Measurements from ENCODE around the gene MX1.
"Not testable (repeated sequence)": the region's sequence is repeated elsewhere in the genome, so short reads cannot be mapped to it uniquely, and the experiment has no call there.

The MX1 gene

DNA sequence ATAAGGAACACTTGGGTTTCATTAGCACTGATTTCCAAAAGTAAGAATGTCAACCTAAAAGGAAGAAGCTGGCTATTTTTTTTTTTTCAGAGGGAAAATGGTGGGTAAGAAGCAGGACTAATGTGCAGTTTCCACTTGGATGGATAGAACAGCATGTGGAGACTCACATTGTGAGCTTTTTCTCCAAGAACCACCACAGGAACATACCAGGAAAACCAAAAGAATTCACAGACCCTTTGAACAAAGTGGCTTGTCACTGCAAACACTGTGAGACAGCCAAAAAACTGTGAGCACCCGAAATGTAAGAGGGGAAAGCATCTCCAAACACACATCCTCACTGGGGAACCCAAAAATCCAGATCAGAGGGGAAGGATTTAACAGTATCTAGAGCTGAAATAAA, 15.7 kb upstream of the MX1 start:
- DNase-seq = no peak

DNA sequence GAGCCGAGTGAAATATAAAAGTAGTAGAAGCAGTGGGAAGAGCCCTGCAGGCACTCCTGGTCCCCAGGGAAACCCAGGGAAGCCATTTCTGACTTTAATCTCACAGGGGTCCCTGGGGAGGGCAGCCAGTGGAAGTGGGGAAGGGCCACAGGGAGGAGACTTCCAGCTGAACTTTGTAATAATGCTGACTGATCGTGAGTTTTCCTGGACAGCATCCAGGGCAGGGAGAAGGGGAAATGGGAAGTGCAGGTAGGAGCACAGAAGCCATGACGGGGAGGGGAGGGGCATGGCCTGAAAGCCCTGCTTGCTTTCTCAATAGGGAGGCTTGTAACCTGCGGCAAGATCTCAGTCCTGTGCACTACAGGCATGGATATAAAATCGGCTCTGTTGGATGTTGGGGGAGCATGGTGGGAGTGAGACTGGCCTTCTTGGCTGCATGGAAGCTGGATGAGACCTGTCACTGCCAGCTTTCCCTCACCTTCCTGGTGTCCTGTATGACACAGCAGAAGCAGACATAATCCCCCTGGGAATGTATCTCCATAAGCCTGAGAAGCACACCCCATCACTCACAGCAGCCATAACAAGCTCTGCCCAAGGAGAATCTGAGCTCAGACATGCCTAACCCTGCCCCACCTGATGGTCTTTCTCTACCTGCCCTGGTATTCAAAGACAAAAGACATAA, 15.1 kb upstream of the MX1 start:
- DNase-seq = no peak

DNA sequence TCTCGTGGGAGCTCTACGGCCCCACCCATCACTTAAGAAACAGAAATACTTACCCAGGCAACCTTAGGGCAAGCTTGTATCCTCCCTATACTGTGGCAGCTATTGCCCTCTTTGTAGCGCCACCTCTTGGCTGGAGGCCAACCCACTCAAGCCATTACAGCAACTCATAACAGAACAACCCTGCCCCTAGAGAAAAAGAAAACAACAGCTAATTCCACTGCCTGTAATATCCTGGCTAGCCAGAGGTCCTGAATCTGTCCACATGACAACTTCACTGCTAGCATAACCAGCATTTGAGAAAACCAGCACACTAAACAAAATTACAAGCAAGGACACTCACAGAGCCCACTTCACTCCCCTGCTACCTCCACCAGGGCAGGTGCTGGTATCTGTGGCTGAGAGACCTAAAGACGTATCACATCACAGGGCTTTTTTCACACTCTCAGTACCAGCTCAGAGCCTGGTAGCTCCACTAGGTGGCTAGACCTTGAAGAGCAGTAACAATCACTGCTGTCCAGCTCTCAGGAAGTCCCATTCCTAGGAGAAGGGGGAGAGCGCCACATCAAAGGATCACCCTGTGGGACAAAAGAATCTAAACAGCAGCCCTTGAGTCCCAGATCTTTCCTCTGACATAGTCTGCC, 14.5 kb upstream of the MX1 start:
- peak; percentile 41 for DNase-seq

DNA sequence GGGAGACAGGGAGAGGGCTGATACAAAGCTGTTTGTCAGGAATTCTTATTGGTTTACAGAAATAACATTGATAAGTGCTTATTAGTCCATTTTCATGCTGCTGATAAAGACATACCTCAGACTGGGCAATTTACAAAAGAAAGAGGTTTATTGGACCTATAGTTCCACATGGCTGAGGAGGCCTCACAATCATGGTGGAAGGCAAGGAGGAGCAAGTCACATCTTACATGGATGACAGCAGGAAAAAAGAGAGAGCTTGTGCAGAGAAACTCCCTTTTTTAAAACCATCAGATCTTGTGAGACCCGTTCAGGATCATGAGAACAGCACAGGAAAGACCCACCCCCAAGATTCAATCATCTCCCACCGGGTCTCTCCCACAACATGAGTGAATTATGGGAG, 8.5 kb upstream of the MX1 start:
- not testable (repeated sequence) for DNase-seq

DNA sequence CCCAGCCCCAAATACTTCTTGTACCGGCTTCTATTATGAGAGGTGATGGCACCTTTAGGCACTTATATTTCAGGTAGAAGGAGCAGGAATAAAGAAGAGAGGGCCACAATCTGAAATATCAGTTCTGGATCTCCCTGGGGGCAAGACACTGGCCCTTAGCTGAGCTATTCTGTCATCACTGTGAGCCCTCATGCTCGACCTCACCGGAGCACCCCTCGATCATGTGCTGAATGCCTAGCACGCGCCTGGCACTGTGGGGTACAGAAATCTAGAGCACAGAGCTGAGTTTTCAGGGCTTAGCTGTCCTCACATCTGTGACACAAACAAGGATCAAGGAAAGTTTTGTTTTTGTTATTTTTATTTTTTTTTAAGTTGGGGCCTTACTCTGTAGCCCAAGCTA, 7.6 kb upstream of the MX1 start:
- no peak for DNase-seq

DNA sequence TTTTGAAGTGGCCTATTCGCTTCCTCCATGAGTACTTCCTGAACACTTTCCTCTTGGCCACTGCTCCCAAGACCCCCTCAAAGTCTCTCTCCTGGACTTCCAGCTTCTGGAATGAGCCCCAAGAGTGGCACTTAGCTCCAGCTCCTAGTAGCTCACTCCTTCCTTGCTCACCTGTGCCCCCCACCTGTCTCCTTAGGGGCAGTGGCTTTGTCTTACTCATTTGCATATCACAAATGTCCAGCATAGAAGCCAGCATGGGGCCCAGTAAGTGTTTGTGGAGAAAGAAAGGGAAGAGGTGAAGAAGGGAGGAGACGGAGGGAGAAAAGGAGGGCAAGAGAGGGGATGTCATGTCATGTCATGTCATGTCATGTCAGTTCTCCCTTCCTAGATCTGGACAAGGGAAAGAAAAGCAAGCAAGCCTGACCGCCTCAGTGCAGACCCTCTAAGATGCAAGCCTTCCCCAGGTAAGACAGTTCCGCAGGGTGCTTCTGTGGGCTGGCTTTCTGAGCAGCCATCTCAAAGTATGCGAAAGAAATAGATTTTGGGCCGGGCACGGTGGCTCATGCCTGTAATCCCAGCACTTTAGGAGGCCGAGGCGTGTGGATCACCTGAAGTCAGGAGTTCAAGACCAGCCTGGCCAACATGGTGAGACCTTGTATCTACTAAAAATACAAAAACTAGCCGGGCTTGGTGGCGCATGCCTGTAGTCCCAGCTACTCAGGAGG, 6.9 kb upstream of the MX1 start:
- no peak for DNase-seq

DNA sequence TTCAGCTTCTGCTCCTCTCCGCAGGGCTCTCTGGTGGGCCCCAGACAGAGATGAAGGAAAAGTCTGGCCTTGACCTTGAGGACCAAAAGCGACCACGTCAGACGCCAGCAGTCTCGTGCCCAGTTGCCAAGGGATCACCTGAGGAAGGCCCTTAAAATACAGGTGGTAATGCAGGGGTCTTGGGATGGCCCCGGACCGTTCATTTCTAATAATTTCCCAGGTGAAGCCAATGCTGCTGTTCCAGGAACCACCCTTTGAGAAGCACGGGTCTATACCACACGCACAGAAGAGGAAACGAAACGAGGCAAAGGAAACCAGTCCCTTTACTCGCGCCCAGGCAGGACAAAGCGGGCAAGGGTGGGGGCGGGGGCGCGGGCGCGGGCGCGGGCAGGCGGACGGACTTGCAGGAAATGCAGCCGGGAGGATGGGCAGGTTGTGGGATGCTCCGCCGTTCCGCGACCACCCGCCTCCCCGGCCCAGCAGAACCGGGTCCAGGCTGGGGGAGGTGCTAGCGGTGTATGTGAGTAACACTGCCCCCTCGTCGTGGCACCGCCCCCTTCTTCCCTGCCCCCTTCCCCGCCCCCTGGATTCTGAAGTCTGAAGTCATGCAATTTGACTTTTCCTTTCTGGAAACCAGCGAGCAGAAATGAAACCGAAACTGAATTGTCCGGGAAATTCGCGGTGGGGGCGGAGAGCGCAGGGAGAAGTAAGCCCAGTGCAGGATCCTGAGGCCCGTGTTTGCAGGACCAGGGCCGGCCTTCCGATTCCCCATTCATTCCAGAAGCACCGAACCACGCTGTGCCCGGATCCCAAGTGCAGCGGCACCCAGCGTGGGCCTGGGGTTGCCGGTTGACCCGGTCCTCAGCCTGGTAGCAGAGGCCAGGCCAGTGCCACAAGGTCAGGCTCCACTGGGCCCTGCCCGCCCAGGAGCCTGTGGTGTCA, 5.8 kb upstream of the MX1 start:
- DNase-seq = peak; percentile 96

DNA sequence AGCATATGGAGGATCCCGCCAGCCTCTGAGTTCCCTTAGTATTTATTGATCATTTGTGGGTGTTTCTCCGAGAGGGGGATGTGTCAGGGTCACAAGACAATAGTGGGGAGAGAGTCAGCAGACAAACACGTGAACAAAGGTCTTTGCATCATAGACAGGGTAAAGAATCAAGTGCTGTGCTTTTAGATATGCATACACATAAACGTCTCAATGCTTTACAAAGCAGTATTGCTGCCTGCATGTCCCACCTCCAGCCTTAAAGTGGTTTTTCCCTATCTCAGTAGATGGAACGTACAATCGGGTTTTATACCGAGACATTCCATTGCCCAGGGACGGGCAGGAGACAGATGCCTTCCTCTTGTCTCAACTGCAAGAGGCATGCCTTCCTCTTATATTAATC, 5.0 kb upstream of the MX1 start:
- DNase-seq = not testable (repeated sequence)

DNA sequence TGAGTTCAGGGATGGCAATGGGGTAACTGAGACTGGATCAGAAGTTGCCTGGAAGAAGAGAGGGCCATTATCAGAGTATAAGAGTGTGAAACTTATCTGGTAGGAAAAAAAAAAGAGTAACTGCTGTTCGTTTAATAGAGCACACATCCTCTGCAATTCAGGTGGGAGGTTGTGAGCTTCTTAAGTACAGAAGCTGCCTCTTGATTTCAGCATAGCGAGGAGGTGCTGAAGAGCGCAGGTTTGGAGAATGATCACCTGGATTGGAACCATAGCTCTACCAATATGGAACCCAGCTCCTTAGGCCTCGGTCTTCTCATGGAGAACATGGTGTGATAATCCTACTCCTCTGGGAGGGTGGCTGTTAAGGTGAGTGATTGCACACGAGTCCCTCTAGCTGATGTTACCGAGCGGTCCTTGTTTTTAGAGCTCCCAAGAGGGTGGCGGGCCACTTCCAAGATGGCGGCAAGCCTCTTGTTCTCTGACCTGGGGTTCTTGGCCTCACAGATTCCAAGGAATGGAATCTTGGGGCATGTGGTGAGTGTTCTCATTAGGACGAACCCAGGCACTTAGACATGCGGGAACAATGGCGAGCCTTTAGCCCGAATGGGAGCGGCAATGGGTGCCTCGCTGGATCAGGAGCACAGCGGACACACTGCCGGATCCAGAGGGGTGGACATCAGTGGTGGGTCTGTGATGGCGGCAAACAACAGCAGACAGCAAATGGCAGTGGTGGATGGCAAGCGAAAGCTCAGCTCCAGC, 3.3 kb upstream of the MX1 start:
- no peak for DNase-seq

DNA sequence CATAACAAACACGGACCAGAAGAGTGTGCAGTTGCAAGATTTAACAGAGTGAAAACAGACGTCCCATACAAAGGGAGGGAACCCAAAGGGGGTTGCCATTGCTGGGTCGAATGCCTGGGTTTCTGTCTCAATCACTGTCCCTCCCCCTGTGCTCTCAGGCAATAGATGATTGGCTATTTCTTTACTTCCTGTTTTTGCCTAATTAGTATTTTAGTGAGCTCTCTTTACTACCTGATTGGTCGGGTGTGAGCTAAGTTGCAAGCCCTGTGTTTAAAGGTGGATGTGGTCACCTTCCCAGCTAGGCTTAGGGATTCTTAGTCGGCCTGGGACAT, 2.8 kb upstream of the MX1 start:
- not testable (repeated sequence) for DNase-seq

DNA sequence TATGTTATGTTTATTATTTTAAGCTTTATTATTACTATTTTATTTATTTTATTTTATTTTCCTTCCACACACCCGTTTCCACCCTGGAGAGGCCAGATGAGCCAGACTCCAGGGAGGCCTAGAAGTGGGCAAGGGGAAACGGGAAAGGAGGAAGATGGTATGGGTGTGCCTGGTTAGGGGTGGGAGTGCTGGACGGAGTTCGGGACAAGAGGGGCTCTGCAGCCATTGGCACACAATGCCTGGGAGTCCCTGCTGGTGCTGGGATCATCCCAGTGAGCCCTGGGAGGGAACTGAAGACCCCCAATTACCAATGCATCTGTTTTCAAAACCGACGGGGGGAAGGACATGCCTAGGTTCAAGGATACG, 468 bp upstream of the MX1 start:
- peak; percentile 30 for DNase-seq

DNA sequence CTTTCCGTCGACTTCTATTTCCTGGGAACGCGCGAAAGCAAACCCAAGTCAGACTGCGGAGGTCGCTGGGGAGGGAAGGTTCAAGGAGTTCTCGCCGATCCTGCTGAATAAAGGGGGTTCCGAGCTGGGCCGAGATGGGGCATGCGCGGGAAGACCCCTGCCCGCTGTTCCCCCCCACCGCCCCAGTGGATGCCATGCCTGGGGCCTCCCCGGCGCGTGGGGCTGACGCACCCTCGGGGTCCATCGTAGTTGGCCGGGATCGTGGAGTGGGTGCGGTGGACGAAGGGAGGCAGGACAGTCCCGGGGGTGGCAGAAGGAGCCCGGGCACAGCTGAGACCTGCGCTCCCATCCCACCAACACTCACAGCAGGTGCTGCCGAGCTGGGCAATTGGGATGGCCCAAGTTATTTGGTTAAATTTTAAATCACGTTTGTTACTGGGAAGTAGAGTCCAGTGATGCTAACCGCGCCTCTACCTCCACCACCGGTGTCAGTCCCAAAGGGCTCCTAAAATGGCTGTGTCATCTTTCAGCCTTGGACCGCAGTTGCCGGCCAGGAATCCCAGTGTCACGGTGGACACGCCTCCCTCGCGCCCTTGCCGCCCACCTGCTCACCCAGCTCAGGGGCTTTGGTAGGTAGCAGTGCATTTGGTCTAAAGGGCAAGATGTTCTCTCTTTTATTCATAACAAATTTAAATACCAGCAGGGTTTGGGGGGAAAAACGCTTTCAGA, 801 bp downstream of the MX1 start:
- peak; percentile 38 for DNase-seq

DNA sequence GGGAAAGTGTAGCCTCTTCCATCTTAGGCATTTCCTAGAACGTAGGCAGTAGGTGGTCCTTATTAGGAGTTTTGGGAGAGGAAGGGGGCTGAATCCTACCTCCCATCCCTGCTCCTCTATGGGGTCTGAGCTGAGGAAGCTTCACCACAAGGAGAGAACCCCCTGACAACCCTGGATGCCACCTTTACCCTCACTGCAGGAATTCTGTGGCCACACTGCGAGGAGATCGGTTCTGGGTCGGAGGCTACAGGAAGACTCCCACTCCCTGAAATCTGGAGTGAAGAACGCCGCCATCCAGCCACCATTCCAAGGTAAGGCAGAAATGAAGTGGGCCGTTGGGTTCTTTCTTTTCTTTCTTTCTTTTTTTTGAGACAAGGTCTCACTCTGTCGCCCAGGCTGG, 1.5 kb downstream of the MX1 start:
- no peak for DNase-seq

DNA sequence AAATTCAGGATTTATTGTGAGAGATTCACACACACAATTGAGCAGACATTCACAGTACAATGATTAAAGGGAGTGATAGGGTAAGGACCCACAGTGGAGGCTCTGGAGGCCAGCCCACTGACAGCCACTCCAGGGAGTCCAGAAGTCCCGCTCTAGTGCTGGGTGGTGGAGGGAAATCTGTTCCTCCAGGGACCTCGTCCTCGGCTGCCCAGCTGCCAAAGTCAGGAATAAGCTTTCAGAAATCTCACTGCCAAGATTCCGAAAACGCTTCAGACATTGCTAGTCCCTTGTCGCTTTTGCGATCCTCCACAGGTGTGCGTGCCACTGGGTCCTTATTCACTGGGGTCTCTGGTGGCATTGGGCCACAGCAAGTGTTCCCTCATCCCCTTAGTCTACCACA, 2.3 kb downstream of the MX1 start:
- no peak for DNase-seq

DNA sequence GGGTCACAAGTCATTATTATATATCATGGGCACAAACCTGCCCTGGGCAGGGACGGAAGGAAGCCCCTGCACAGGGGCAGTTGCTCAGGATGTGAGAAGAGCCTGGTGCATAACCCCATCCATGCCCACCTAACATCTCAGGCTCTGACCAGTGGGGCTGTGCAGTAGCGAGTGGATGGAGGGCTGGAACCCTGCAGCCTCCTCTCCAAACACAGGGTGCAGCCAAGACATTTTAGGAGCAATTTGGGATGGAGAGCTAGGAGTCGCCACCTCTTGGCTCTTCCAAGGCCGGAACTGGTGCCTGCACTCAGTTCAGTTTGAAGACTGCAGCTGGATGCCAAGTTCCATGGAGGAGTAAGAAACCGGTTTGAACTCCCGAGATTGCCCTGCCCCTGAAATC, 2.8 kb downstream of the MX1 start:
- no peak for DNase-seq

DNA sequence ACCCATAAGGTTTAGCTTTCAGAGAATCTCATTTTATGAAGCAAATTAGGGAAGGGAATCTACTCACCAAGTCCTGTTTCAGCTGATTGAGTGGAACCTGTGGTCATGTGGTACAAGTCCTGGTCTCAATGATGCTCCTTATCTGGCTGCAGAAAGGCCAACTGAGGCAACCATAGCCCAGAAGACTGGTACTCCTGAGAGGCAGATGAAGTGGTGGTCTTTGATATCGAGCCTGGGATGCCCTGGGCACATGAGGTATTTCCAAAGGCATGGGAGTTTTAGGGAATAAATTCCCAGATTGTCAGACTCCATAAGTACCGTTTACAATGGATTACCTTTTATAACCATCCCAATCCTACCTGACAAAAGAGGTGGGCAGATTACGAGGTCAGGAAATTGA, 3.3 kb downstream of the MX1 start:
- no peak for DNase-seq

DNA sequence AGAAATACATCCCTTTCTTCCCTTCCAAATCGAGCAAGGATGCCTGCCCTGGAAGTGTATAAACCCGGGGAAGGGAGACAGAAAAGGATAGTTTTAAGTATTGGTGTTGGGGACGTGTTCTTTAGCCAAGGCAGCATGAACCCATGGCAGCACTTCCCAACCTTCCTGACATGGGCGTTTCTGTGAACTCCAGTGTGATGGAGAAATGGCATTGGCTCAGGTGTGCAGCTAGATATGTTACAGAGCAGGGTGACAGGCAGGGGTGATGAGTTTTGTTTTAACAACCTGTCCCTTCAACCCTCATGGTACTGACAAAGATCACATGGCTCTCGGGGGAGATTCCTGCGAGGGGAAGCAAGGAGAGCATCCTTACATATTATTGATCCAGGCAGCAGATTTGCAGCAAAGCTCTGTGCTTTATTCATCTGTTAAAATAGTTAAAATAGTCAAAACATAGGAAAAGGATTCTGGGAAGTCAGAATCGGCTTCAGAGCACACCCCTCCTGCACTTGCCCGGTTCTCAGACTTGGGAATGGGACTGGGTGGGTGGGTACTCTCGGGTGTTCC, 4.0 kb downstream of the MX1 start:
- no peak for DNase-seq

DNA sequence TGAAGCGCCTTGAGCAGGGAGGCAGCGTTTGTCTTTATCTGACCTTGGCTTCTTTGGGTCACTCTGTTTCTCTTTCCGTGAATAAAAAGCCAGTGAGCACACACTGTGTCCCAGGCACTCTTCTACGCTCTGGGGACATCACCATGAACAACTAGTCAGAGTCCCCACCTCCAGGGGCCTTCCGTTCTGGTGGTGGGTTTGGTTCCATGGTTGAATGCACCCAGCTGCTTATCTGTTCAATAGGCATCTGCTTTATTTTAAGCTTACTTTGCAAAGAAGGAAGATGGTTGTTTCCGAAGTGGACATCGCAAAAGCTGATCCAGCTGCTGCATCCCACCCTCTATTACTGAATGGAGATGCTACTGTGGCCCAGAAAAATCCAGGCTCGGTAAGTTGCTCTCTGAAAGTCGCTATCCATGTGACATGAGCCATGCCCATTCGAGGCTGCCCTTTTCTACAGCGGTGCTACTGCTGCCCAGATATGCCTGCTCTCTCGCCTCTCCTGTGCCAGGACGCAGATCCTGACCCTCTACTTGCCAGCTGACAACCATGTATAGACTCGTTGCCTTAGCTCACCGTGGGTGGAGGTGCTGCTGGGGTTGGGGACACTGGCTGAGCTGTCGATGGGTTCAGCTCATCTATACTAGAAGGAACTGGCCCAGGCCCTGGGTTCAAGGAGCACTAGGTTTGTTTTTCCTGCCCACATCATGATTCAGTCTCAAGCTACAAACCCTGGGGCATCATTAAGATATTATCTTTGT, 5.9 kb downstream of the MX1 start:
- no peak for DNase-seq

DNA sequence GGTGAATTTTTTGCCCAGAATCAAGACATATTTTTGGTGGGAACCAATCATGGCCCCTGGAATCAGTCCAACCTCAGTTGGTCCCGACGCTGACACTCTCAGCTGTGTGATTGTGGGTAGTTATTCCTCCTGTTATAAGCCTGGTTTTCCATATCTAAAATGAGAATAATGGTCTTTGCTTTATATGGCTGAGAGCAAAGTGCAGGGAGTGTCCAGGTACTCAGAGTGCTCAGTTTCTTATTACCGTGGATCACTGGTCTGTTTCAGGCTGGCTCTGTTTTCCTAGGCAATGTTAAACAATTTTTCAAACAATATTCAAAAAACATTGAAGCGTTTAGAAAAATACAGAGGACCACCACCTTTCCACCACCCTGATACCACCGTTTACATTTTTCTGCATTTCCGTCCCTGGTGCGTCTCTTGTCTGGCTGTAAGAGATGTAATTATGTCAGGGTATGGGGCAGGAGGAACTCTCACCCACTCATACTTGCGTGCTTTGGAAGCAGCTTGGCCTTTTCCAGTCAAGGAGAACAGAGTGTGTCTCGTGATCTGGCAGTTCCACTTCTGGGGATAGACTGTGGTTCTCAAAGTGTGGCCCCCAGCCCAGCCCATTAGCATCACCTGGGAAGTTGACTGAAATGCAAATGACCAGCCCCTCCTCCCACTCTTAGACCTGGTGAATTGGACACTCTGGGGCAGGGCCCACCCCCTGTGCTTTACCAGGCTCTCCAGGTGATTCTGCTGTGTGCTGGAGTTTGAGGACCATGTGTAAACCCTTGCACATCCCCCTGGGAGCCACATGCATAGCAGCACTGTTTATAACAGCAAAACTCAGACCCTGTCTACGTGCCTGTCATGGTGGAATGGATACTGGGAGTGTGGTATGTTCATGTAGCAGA, 6.8 kb downstream of the MX1 start:
- no peak for DNase-seq

DNA sequence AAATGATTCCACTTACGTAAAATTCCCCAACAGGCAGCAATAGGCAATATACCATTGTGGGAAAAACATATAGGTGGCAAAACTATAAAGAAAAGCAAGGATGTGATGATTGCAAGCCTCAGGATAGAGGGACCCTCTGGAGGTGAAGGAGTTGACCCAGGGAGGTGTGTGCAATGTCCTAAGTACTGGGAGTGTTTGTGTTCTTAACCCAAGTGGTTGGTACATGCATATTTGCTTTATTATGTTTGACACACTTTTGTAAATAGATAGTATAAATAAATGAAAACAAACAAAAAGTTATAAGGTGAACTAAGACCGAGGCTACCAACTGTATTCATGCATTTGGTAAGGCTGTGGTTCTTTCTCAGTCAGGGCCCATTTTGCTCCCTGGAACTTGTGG, 7.5 kb downstream of the MX1 start:
- no peak for DNase-seq

Measured in inflammatory macrophage treated with lipopolysaccharide for 4 hours (primary cell).